WTC11 (cell line): ENCODE results near the gene ZNF878. TPM values are rescaled to one million over a fixed set of nuclear protein-coding genes. Genes with fewer than 3 reads are reported as not detected.
A peak's percentile ranks its signal among the peaks of the same experiment; 100 is the strongest.

ENCODE experiments used
- ATAC-seq: fragments of 200-7000 bp; cut with Tn5 transposase; 2 replicates; pipeline ENCODE4 v1.10.0; 2021; ENCODE audit warnings: mild to moderate bottlenecking, moderate library complexity
- CTCF ChIA-PET: fragments of 300-600 bp; sonication (Branson Sonifier 250); formaldehyde crosslinking; loops from one replicate; lab custom pipeline; 2021; ENCODE audit warnings: antibody characterized with exemption; lab: Charles Lee
- POLR2A ChIA-PET: fragments of 350-600 bp; sonication (Branson Sonifier 250); formaldehyde crosslinking; loops from one replicate; lab custom pipeline; 2021; ENCODE audit warnings: antibody characterized with exemption; lab: Charles Lee
- DNase-seq: peaks from one replicate; pipeline ENCODE4 v3.0.0; 2021; ENCODE audit warnings: low spot score
- H3K27ac Mint-ChIP-seq: 2 replicates; pipeline ENCODE4 v1.8.0; 2021; ENCODE audit warnings: mixed read lengths
- H3K27me3 Mint-ChIP-seq: 2 replicates; pipeline ENCODE4 v1.8.0; 2021; ENCODE audit warnings: low read depth, mild to moderate bottlenecking, moderate library complexity, mixed read lengths
- H3K36me3 Mint-ChIP-seq: 2 replicates; pipeline ENCODE4 v1.8.0; 2021; ENCODE audit warnings: mixed read lengths
- H3K4me1 Mint-ChIP-seq: 2 replicates; pipeline ENCODE4 v1.8.0; 2022; ENCODE audit warnings: mixed read lengths
- H3K4me3 Mint-ChIP-seq: 2 replicates; pipeline ENCODE4 v1.8.0; 2021; ENCODE audit warnings: mild to moderate bottlenecking, moderate library complexity, mixed read lengths
- H3K9me3 Mint-ChIP-seq: 2 replicates; pipeline ENCODE4 v1.8.0; 2021; ENCODE audit warnings: mixed read lengths
- ELF4 ChIP-seq: sonication (generic); formaldehyde crosslinking; IDR thresholded peaks from 2 replicates; pipeline ENCODE4 v1.8.1; 2022; ENCODE audit warnings: low read depth, mild to moderate bottlenecking, moderate library complexity, missing genetic modification reagents
- SMAD3 ChIP-seq: sonication (generic); formaldehyde crosslinking; IDR thresholded peaks from 2 replicates; pipeline ENCODE4 v1.8.0; 2022; ENCODE audit warnings: missing genetic modification reagents, mild to moderate bottlenecking, borderline replicate concordance
- TEAD4 ChIP-seq: sonication (generic); formaldehyde crosslinking; IDR thresholded peaks from 2 replicates; pipeline ENCODE4 v1.8.0; 2022; ENCODE audit warnings: mild to moderate bottlenecking, missing genetic modification reagents
- ZSCAN18 ChIP-seq: fragments of 250-450 bp; sonication (Bioruptor Pico); IDR thresholded peaks from 2 replicates; pipeline ENCODE4 v2.1.2; 2022; ENCODE audit warnings: mild to moderate bottlenecking, moderate library complexity
- total RNA-seq: library from RNA; stranded (reverse); gene quantifications from 3 replicates; pipeline ENCODE4 v1.2.3, GENCODE V29; 2021

The ZNF878 gene
- total RNA-seq, 1 experiment from 2014 or later = 12.5 TPM

GRCh38 chr19:11995174-11995573, 57.6 kb downstream of the ZNF878 start:
- CTCF ChIA-PET = interaction anchor here (0.6 to 2.4 kb wide), 4 partner anchors 10 to 137 kb away, joined by 3 to 8 read pairs (median 3); no protein-coding TSS in a partner anchor
- Mint-ChIP-seq H3K36me3 (peaks cover 23% of the 10 kb centered on the region), H3K9me3 (0 out of 2 replicates have a peak, but pooled peaks cover 3% of the 10 kb centered on the region), H3K27me3 (no peaks in the 10 kb centered on the region), H3K4me1 (peaks cover 34% of the 10 kb centered on the region)
- peak; percentile 64 for ATAC-seq
- no peak for DNase-seq
- POLR2A ChIA-PET = no interaction called here
- TF ChIP-seq SMAD3 (CRISPR knock-in tag) = no peak
- TF ChIP-seq ELF4 (CRISPR knock-in tag) = no peak
- no peak for TF ChIP-seq ZSCAN18 (CRISPR knock-in tag)
- no peak for TF ChIP-seq TEAD4 (CRISPR knock-in tag)
- TF ChIP-seq, all 79 proteins: peak for 0
- Mint-ChIP-seq H3K4me3 (no peak overlapping the region), H3K27ac (peak overlapping the region; percentile 46; the same call in 1 of the 2 replicates)

Other genes starting within 250 kb of the ZNF878 start
- 10.9 to 16.4 TPM (median 12.7 TPM) in 3 replicates for gene ZNF440, start 238.7 kb downstream of the ZNF878 start, total RNA-seq
- gene ZNF439, start 204.2 kb downstream of the ZNF878 start, total RNA-seq = 5.7 to 8.5 TPM (median 7.2 TPM) in 3 replicates
- 24.5 to 28.7 TPM (median 24.6 TPM) in 3 replicates for gene ZNF69, start 165.2 kb downstream of the ZNF878 start, total RNA-seq
- 9.1 to 11.4 TPM (median 10.7 TPM) in 3 replicates for gene ZNF700, start 127.9 kb downstream of the ZNF878 start, total RNA-seq
- gene ZNF763, start 87.9 kb downstream of the ZNF878 start, total RNA-seq = 2.4 to 3.1 TPM (median 2.9 TPM) in 3 replicates
- 2.9 TPM in 3 replicates for gene ZNF433, start 17.3 kb downstream of the ZNF878 start, total RNA-seq
- 9.1 to 10.5 TPM (median 9.4 TPM) in 3 replicates for gene ZNF844, start 11.8 kb upstream of the ZNF878 start, total RNA-seq
- gene ZNF20, start 87.4 kb upstream of the ZNF878 start, total RNA-seq = 5.0 to 9.1 TPM (median 7.8 TPM) in 3 replicates
- 23.9 to 26.0 TPM (median 24.5 TPM) in 3 replicates for gene ZNF625, start 103.8 kb upstream of the ZNF878 start, total RNA-seq
- gene ZNF136, start 110.1 kb upstream of the ZNF878 start, total RNA-seq = 6.2 to 6.7 TPM (median 6.7 TPM) in 3 replicates
- 4.8 to 7.6 TPM (median 6.4 TPM) in 3 replicates for gene ZNF44, start 241.9 kb upstream of the ZNF878 start, total RNA-seq